Jurkat, Clone E6-1 (cell line): ENCODE results near the gene CAMTA1.

Experiments
- DNase-seq: peaks from one replicate; pipeline ENCODE4 v3.0.0-alpha.2; 2011; ENCODE audit warnings: low read depth, low spot score
- H3K4me3 ChIP-seq: 2 replicates; pipeline ENCODE4 v1.5.1; 2011; ENCODE audit warnings: mild to moderate bottlenecking, low read length, control low read depth, moderate library complexity

Gene CAMTA1

GRCh38 chr1:7004181-7004580, 218.9 kb downstream of the CAMTA1 start:
- DNase-seq: no peak
- H3K4me3 ChIP-seq: no peak overlapping the region

GRCh38 chr1:7005762-7006161, 220.5 kb downstream of the CAMTA1 start:
- no peak overlapping the region for H3K4me3 ChIP-seq
- DNase-seq: no peak

GRCh38 chr1:7006996-7007871, 222.0 kb downstream of the CAMTA1 start:
- no peak for DNase-seq
- H3K4me3 ChIP-seq: no peak overlapping the region

GRCh38 chr1:7007902-7008301, 222.6 kb downstream of the CAMTA1 start:
- no peak for DNase-seq
- H3K4me3 ChIP-seq: no peak overlapping the region

- no peak overlapping the region for H3K4me3 ChIP-seq
- no peak for DNase-seq
These were observed 223.1 kb downstream of the CAMTA1 start for GRCh38 chr1:7008331-7008730.

GRCh38 chr1:7008975-7009740, 223.9 kb downstream of the CAMTA1 start:
- no peak overlapping the region for H3K4me3 ChIP-seq
- DNase-seq: no peak

GRCh38 chr1:7009741-7010525, 224.7 kb downstream of the CAMTA1 start:
- no peak for DNase-seq
- H3K4me3 ChIP-seq: no peak overlapping the region

GRCh38 chr1:7010534-7011200, 225.4 kb downstream of the CAMTA1 start:
- no peak overlapping the region for H3K4me3 ChIP-seq
- DNase-seq: no peak

- H3K4me3 ChIP-seq: no peak overlapping the region
- no peak for DNase-seq
These were observed 226.6 kb downstream of the CAMTA1 start for GRCh38 chr1:7011826-7012225.

- no peak overlapping the region for H3K4me3 ChIP-seq
These were observed 227.2 kb downstream of the CAMTA1 start for GRCh38 chr1:7012461-7012924.

GRCh38 chr1:7013833-7014639, 228.8 kb downstream of the CAMTA1 start:
- DNase-seq: no peak
- H3K4me3 ChIP-seq: no peak overlapping the region

More at GRCh38 chr1:7012461-7012924, 227.2 kb downstream of the CAMTA1 start:
- DNase-seq: no peak

GRCh38 chr1:7014640-7014930, 229.3 kb downstream of the CAMTA1 start:
- DNase-seq: no peak
- no peak overlapping the region for H3K4me3 ChIP-seq

- no peak for DNase-seq
- no peak overlapping the region for H3K4me3 ChIP-seq
These were observed 229.8 kb downstream of the CAMTA1 start for GRCh38 chr1:7015022-7015421.

GRCh38 chr1:7018351-7018750, 233.1 kb downstream of the CAMTA1 start:
- no peak for DNase-seq
- no peak overlapping the region for H3K4me3 ChIP-seq

- no peak for DNase-seq
- no peak overlapping the region for H3K4me3 ChIP-seq
These were observed 233.6 kb downstream of the CAMTA1 start for GRCh38 chr1:7018826-7019225.

- no peak overlapping the region for H3K4me3 ChIP-seq
- DNase-seq: no peak
These were observed 234.3 kb downstream of the CAMTA1 start for GRCh38 chr1:7019510-7019909.

- no peak for DNase-seq
- no peak overlapping the region for H3K4me3 ChIP-seq
These were observed 236.8 kb downstream of the CAMTA1 start for GRCh38 chr1:7022058-7022457.

GRCh38 chr1:7025013-7025412, 239.8 kb downstream of the CAMTA1 start:
- no peak for DNase-seq

More at GRCh38 chr1:7025013-7025412, 239.8 kb downstream of the CAMTA1 start:
- no peak overlapping the region for H3K4me3 ChIP-seq
